Stomach (tissue), 19 donors: ENCODE results near the gene CABLES2. TPM values are rescaled to one million over a fixed set of nuclear protein-coding genes. Genes with fewer than 3 reads are reported as not detected.

Experiments used
- DNase-seq, 2 donors: peaks; one replicate each; pipeline versions ENCODE4 v3.0.0 to v3.0.0-alpha.2; 2013 to 2019
- H3K27ac ChIP-seq, 5 donors: fragments of 200-600 bp in 4 of 5; sonication (generic) in 4 of 5; one replicate each; pipeline ENCODE4 v1.5.1; 2013 to 2019; ENCODE audit warnings: mild to moderate bottlenecking in 1 of 5, moderate library complexity in 1 of 5
- H3K27me3 ChIP-seq, 3 donors: fragments of 200-600 bp; sonication (generic); one replicate each; pipeline ENCODE4 v1.5.1; 2017 to 2019; ENCODE audit warnings: mixed run types in 1 of 3
- H3K36me3 ChIP-seq, 4 donors: fragments of 200-600 bp; sonication (generic); 1 replicate in 3 of 4; 2 replicates in 1 of 4; pipeline ENCODE4 v1.5.1; 2016 to 2019
- H3K4me1 ChIP-seq, 4 donors: fragments of 200-600 bp; sonication (generic); one replicate each; pipeline ENCODE4 v1.5.1; 2016 to 2019
- H3K4me3 ChIP-seq, 4 donors: fragments of 200-600 bp; sonication (generic) in 3 of 4; one replicate each; pipeline ENCODE4 v1.5.1; 2016 to 2019; ENCODE audit warnings: mild to moderate bottlenecking in 1 of 4
- H3K9me3 ChIP-seq, 4 donors: fragments of 200-600 bp; sonication (generic); one replicate each; pipeline ENCODE4 v1.5.1; 2016 to 2019
- CTCF ChIP-seq, 7 experiments: fragments of 450-650 bp in 4 of 7; fragments of 200-600 bp in 3 of 7; sonication (generic) in 3 of 7; IDR thresholded peaks; one replicate each; pipeline ENCODE4 v1.5.1; 2016 to 2019; ENCODE audit warnings: antibody characterized with exemption in 7 of 7, control low read depth in 2 of 7, mild to moderate bottlenecking in 1 of 7
- EP300 ChIP-seq: sonication (generic); formaldehyde crosslinking; IDR thresholded peaks from one replicate; pipeline ENCODE4 v1.6.1; 2017; ENCODE audit warnings: antibody characterized with exemption
- POLR2A ChIP-seq, 4 donors: fragments of 450-650 bp; IDR thresholded peaks; one replicate each; pipeline ENCODE4 v1.6.1; 2016; ENCODE audit warnings: antibody characterized with exemption in 4 of 4, control low read depth in 2 of 4, mild to moderate bottlenecking in 1 of 4, moderate library complexity in 1 of 4
- POLR2AphosphoS5 ChIP-seq, 3 donors: sonication (generic); formaldehyde crosslinking; IDR thresholded peaks; one replicate each; pipeline ENCODE4 v1.6.1; 2016; ENCODE audit warnings: antibody characterized with exemption in 3 of 3
- WGBS, 5 donors: extraction: QIAGEN DNeasy Blood & Tissue Kit in 3 of 5; methylation state at CpG; one replicate each; pipeline versions ENCODE4 v1.1.5 to v1.1.7; 2013 to 2018; 5-methylcytosine and 5-hydroxymethylcytosine counted together
- intact Hi-C: fragments of 100-400 bp; cut with DNase I; formaldehyde crosslinking; loops from one replicate; pipeline ENCODE4 v1.15.1; 2023; ENCODE audit warnings: low total_unique reads
- long read RNA-seq, 10 donors: transcript quantifications; one replicate each; lab custom pipeline, GENCODE V29; 2026
- polyA plus RNA-seq, 3 donors: library from polyadenylated mRNA; stranded (reverse); fragments of 200-250 nt; gene quantifications; one replicate each; pipeline ENCODE4 v1.2.3, GENCODE V29; 2013
- total RNA-seq, 5 donors: library from RNA; depleted of rRNA; stranded (reverse); fragments of >200 nt; gene quantifications; one replicate each; pipeline versions ENCODE4 v1.1.0 to v1.2.3, GENCODE V29; 2014 to 2016
- donor health status: healthy with polysubstance abuse.
- donor health status: Bipolar disorder and iron deficiency.
- donor health status: healthy.

Gene CABLES2
- total RNA-seq: 1 to 10 TPM in 4 of 5 donors, under 1 TPM in 1; 0.55 to 7.8 (median 1.4) TPM
- polyA plus RNA-seq: 1 to 10 TPM; 2.0 to 3.2 (median 2.5) TPM
- long read RNA-seq, donor 1, partial matches to known transcripts: 0 of 3 reads
- long read RNA-seq, donor 1, other reads (novel, unspliced or antisense): 0 of 3 reads
- long read RNA-seq, donor 2, partial matches to known transcripts: 0 of 1 reads
- long read RNA-seq, donor 2, other reads (novel, unspliced or antisense): 0 of 1 reads
- long read RNA-seq, donor 3, partial matches to known transcripts: 0 of 3 reads
- long read RNA-seq, donor 3, other reads (novel, unspliced or antisense): 0 of 3 reads
- long read RNA-seq, donor 4: 0 reads
- long read RNA-seq, donor 5, partial matches to known transcripts: 0 of 3 reads
- long read RNA-seq, donor 5, other reads (novel, unspliced or antisense): 0 of 3 reads
- long read RNA-seq, donor 6, transcript CABLES2-201 (10 exons, 3,785 nt): major isoform, 6 of 6 reads
- long read RNA-seq, donor 6, partial matches to known transcripts: 0 of 6 reads
- long read RNA-seq, donor 6, other reads (novel, unspliced or antisense): 0 of 6 reads
- long read RNA-seq, donor 7, partial matches to known transcripts: 0 of 2 reads
- long read RNA-seq, donor 7, other reads (novel, unspliced or antisense): 0 of 2 reads
- long read RNA-seq, donor 8, partial matches to known transcripts: 0 of 2 reads
- long read RNA-seq, donor 8, other reads (novel, unspliced or antisense): 0 of 2 reads
- long read RNA-seq, donor 9: 0 reads
- long read RNA-seq, donor 10, partial matches to known transcripts: 0 of 1 reads
- long read RNA-seq, donor 10, other reads (novel, unspliced or antisense): 0 of 1 reads

- Histone ChIP-seq H3K4me3 (peak within 1 kb of the TSS; percentile 63 to 78 (median 68)), H3K36me3 (peaks cover 0 to 9% (median 6%) of the 10 kb centered on the region in 4 donors), H3K27ac (peak within 1 kb of the TSS; percentile 57 to 84 (median 66)), H3K27me3 (no peaks in the 10 kb centered on the region), H3K4me1 (peaks cover 47 to 72% (median 58%) of the 10 kb centered on the region in 4 donors), H3K9me3 (no peaks in the 10 kb centered on the region)
- intact Hi-C loops: no loop called here
- TF ChIP-seq POLR2A (IDR thresholded peaks at IDR 0.05): no peak
- peak in 2 of 3 donors; percentile 36 to 42 for TF ChIP-seq POLR2AphosphoS5 (IDR thresholded peaks at IDR 0.05)
- TF ChIP-seq CTCF (IDR thresholded peaks at IDR 0.05): peak in 5 of 7 experiments; percentile 9 to 37 (median 23)
- TF ChIP-seq EP300: no peak
- peak; percentile 95 to 98 for DNase-seq
- 4 to 10% (median 7%) methylated on average over 24 to 73 of the region's 73 CpGs for WGBS, 5 donors
These were observed at the start of gene CABLES2 for GRCh38 chr20:62407221-62407992. CABLES2 (minus strand) TSS chr20:62407285; CDS start chr20:62407276, 9 bp downstream.

- DNase-seq: no peak
- Histone ChIP-seq H3K36me3 (no peaks in the 10 kb centered on the region), H3K27me3 (peaks cover 0 to 80% (median 7%) of the 10 kb centered on the region in 3 donors), H3K4me3 (no peak overlapping the region), H3K9me3 (no peaks in the 10 kb centered on the region), H3K27ac (no peak overlapping the region), H3K4me1 (peaks cover 6 to 38% (median 30%) of the 10 kb centered on the region in 4 donors)
- TF ChIP-seq POLR2A (IDR thresholded peaks at IDR 0.05) (no peak), EP300 (no peak), POLR2AphosphoS5 (IDR thresholded peaks at IDR 0.05) (no peak), CTCF (IDR thresholded peaks at IDR 0.05) (no peak)
- intact Hi-C loops: no loop called here
- 74 to 87% (median 85%) methylated on average over 6 to 15 of the region's 15 CpGs for WGBS, 5 donors
These were observed 48.8 kb upstream of the CABLES2 start for GRCh38 chr20:62455929-62456328.

- intact Hi-C loops: no loop called here
- 70 to 77% (median 74%) methylated on average over 27 to 30 of the region's 30 CpGs for WGBS, 5 donors
- DNase-seq: peak in 1 of 2 donors; percentile 51
- peaks cover 6 to 30% (median 22%) of the 10 kb centered on the region in 4 donors for H3K4me1 ChIP-seq
- no peak for TF ChIP-seq POLR2A (IDR thresholded peaks at IDR 0.05)
- no peak for TF ChIP-seq EP300
- no peak for TF ChIP-seq POLR2AphosphoS5 (IDR thresholded peaks at IDR 0.05)
- no peak for TF ChIP-seq CTCF (IDR thresholded peaks at IDR 0.05)
- H3K9me3 ChIP-seq: no peaks in the 10 kb centered on the region
- no peak overlapping the region for H3K27ac ChIP-seq
- no peak overlapping the region for H3K4me3 ChIP-seq
- no peaks in the 10 kb centered on the region for H3K36me3 ChIP-seq
- H3K27me3 ChIP-seq: peaks cover 0 to 81% (median 12%) of the 10 kb centered on the region in 3 donors
These were observed 48.0 kb upstream of the CABLES2 start for GRCh38 chr20:62454904-62455636.
